Measurements from ENCODE around the gene SMKR1. TPM values are rescaled to one million over a fixed set of nuclear protein-coding genes. Genes with fewer than 3 reads are reported as not detected.

SMKR1 gene
- total RNA-seq, 1 experiment from 2014 or later = 8.9 TPM

DNA sequence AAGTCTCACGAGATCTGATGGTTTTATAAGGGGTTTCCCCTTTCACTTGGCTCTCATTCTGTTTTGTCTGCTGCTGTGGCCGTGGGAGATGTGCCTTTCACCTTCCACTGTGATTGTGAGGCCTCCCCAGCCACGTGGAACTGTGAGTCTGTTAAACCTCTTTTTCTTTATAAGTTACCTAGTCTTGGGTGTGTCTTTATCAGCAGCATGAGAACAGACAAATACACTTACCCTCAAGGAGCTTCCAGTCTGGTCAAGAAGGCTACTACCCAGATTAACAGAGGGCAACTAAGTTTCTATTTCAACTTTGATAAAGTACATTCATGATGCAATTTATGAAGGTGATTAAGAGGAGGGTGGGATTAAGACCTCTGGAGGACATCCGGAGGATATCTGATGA, 13.1 kb downstream of the SMKR1 start (continued):
- TF ChIP-seq, protein P1, sequence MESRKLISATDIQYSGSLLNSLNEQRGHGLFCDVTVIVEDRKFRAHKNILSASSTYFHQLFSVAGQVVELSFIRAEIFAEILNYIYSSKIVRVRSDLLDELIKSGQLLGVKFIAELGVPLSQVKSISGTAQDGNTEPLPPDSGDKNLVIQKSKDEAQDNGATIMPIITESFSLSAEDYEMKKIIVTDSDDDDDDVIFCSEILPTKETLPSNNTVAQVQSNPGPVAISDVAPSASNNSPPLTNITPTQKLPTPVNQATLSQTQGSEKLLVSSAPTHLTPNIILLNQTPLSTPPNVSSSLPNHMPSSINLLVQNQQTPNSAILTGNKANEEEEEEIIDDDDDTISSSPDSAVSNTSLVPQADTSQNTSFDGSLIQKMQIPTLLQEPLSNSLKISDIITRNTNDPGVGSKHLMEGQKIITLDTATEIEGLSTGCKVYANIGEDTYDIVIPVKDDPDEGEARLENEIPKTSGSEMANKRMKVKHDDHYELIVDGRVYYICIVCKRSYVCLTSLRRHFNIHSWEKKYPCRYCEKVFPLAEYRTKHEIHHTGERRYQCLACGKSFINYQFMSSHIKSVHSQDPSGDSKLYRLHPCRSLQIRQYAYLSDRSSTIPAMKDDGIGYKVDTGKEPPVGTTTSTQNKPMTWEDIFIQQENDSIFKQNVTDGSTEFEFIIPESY (IDR thresholded peaks at IDR 0.05; ENCODE audit: extremely low read depth, insufficient replicate concordance, low read length) = no peak
- TF ChIP-seq, protein P2, sequence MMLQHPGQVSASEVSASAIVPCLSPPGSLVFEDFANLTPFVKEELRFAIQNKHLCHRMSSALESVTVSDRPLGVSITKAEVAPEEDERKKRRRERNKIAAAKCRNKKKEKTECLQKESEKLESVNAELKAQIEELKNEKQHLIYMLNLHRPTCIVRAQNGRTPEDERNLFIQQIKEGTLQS (IDR thresholded peaks at IDR 0.05) = no peak

DNA sequence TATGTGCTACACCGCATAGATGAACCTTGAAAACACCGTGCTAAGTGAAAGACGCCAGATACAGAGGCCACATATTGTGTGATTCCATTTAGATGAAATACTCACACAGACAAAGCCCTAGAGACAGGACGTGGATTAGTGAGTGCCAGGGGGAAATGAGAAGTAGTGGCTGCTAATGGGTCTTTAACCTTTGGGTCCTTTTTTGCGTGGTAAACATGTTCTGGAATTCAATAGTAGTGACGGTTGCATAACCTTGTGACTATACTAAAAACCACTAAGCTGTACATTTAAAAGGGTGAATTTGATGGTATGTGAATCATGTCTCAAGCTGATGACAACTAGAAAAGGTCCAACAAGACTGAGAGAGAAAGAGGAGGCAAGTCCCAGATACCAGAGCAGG, 15.6 kb downstream of the SMKR1 start:
- no peak overlapping the region for H3K9ac ChIP-seq (ENCODE audit: low read length)
- no peak overlapping the region for H2AFZ ChIP-seq (ENCODE audit: low read depth, low read length, poor library complexity, severe bottlenecking)
- no peak overlapping the region for H3K4me3 ChIP-seq (replicated peaks in 1 of 2; ENCODE audit: low read depth in 1 of 2, low read length in 2 of 2)
- H3K36me3 ChIP-seq (ENCODE audit: control insufficient read depth in 1 of 2, insufficient read depth in 2 of 2, low read length in 2 of 2) = no peaks in the 10 kb centered on the region
- DNase-seq (ENCODE audit: low read depth, low spot score) (no peak), ATAC-seq (no peak)
- intact Hi-C loops (cut with micrococcal nuclease) = no loop called here
- no peak overlapping the region for H3K27ac ChIP-seq (ENCODE audit: low read depth, low read length)
- H3K9me2 ChIP-seq (ENCODE audit: insufficient read depth) = no peaks in the 10 kb centered on the region
- no peak overlapping the region for H3K4me2 ChIP-seq (ENCODE audit: low read length)
- no peaks in the 10 kb centered on the region for H3K27me3 ChIP-seq (ENCODE audit: insufficient read depth, low read length)
- ChIA-PET RAD21 (ENCODE audit: low non-redundant PET in 1 of 2, low total read pairs in 2 of 2, uncharacterized antibody in 2 of 2, unreplicated experiment in 2 of 2) (no interaction called here), CTCF (no interaction called here), POLR2A (no interaction called here)
- no TSS peak for BruUV-seq (replicated peaks)
- no peaks in the 10 kb centered on the region for H3K4me1 ChIP-seq (ENCODE audit: control insufficient read depth in 1 of 2, insufficient read depth in 2 of 2, low read length in 2 of 2)
- no peaks in the 10 kb centered on the region for H4K20me1 ChIP-seq (ENCODE audit: insufficient read depth)
- H3K9me3 ChIP-seq (ENCODE audit: control insufficient read depth in 1 of 2, insufficient read depth in 1 of 2, low read depth in 1 of 2, low read length in 2 of 2) = no peaks in the 10 kb centered on the region
- no peaks in the 10 kb centered on the region for H3K79me2 ChIP-seq (ENCODE audit: insufficient read depth, low read length)
- TF ChIP-seq, protein P3, sequence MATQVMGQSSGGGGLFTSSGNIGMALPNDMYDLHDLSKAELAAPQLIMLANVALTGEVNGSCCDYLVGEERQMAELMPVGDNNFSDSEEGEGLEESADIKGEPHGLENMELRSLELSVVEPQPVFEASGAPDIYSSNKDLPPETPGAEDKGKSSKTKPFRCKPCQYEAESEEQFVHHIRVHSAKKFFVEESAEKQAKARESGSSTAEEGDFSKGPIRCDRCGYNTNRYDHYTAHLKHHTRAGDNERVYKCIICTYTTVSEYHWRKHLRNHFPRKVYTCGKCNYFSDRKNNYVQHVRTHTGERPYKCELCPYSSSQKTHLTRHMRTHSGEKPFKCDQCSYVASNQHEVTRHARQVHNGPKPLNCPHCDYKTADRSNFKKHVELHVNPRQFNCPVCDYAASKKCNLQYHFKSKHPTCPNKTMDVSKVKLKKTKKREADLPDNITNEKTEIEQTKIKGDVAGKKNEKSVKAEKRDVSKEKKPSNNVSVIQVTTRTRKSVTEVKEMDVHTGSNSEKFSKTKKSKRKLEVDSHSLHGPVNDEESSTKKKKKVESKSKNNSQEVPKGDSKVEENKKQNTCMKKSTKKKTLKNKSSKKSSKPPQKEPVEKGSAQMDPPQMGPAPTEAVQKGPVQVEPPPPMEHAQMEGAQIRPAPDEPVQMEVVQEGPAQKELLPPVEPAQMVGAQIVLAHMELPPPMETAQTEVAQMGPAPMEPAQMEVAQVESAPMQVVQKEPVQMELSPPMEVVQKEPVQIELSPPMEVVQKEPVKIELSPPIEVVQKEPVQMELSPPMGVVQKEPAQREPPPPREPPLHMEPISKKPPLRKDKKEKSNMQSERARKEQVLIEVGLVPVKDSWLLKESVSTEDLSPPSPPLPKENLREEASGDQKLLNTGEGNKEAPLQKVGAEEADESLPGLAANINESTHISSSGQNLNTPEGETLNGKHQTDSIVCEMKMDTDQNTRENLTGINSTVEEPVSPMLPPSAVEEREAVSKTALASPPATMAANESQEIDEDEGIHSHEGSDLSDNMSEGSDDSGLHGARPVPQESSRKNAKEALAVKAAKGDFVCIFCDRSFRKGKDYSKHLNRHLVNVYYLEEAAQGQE (IDR thresholded peaks at IDR 0.05; ENCODE audit: low read depth) = no peak
- no peak for TF ChIP-seq FOSL1 (IDR thresholded peaks at IDR 0.05; ENCODE audit: low read depth)
- no peak for TF ChIP-seq SP1 (IDR thresholded peaks at IDR 0.05; ENCODE audit: low read depth)
- TF ChIP-seq EGR1 (IDR thresholded peaks at IDR 0.05; ENCODE audit: low read depth) = no peak
- TF ChIP-seq CBX3 (IDR thresholded peaks at IDR 0.05; ENCODE audit: low read depth) = no peak
- TF ChIP-seq, protein P4, sequence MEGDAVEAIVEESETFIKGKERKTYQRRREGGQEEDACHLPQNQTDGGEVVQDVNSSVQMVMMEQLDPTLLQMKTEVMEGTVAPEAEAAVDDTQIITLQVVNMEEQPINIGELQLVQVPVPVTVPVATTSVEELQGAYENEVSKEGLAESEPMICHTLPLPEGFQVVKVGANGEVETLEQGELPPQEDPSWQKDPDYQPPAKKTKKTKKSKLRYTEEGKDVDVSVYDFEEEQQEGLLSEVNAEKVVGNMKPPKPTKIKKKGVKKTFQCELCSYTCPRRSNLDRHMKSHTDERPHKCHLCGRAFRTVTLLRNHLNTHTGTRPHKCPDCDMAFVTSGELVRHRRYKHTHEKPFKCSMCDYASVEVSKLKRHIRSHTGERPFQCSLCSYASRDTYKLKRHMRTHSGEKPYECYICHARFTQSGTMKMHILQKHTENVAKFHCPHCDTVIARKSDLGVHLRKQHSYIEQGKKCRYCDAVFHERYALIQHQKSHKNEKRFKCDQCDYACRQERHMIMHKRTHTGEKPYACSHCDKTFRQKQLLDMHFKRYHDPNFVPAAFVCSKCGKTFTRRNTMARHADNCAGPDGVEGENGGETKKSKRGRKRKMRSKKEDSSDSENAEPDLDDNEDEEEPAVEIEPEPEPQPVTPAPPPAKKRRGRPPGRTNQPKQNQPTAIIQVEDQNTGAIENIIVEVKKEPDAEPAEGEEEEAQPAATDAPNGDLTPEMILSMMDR (IDR thresholded peaks at IDR 0.05 in 2 of 3, conservative IDR thresholded peaks at IDR 0.05 in 1 of 3; ENCODE audit: borderline replicate concordance in 1 of 3, insufficient read depth in 1 of 3, low read depth in 2 of 3, low read length in 2 of 3) = no peak
- no peak for TF ChIP-seq ZFX (IDR thresholded peaks at IDR 0.05)
- no peak for TF ChIP-seq EZH2phosphoT487 (IDR thresholded peaks at IDR 0.05; ENCODE audit: borderline replicate concordance)
- no peak for TF ChIP-seq SRF (IDR thresholded peaks at IDR 0.05; ENCODE audit: low read depth)
- no peak for TF ChIP-seq POLR2A (IDR thresholded peaks at IDR 0.05; ENCODE audit: borderline replicate concordance, extremely low read depth, insufficient read depth, insufficient read length)
- TF ChIP-seq ZNF274 (IDR thresholded peaks at IDR 0.05; ENCODE audit: low read depth, low read length) = no peak
- TF ChIP-seq, protein P2 (IDR thresholded peaks at IDR 0.05) = no peak
- TF ChIP-seq, protein P5, sequence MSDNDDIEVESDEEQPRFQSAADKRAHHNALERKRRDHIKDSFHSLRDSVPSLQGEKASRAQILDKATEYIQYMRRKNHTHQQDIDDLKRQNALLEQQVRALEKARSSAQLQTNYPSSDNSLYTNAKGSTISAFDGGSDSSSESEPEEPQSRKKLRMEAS (IDR thresholded peaks at IDR 0.05) = no peak
- TF ChIP-seq POLR2AphosphoS5 (IDR thresholded peaks at IDR 0.05; ENCODE audit: low read depth, low read length) = no peak
- no peak for TF ChIP-seq SIN3A (IDR thresholded peaks at IDR 0.05; ENCODE audit: low read depth)

Measured in HCT116 (cell line).